Muscle of arm (tissue), 12 donors: ENCODE measurements around the gene NPHP1. TPM values are rescaled to one million over a fixed set of nuclear protein-coding genes. Genes with fewer than 3 reads are reported as not detected.
"Not testable (repeated sequence)": the region's sequence is repeated elsewhere in the genome, so short reads cannot be mapped to it uniquely, and the experiment has no call there.

Source experiments
- DNase-seq: peaks from one replicate; pipeline ENCODE4 v3.0.0-alpha.2; 2013
- polyA plus RNA-seq, 12 donors: library from polyadenylated mRNA; unstranded; fragments of 120-200 nt; gene quantifications; one replicate each; pipeline ENCODE4 v1.2.1, GENCODE V29; 2013; ENCODE audit not compliant: insufficient read length in 12 of 12

Gene NPHP1
- polyA plus RNA-seq, 12 donors = 3.8 to 18.0 (median 7.1) TPM; not detected in 1

DNA sequence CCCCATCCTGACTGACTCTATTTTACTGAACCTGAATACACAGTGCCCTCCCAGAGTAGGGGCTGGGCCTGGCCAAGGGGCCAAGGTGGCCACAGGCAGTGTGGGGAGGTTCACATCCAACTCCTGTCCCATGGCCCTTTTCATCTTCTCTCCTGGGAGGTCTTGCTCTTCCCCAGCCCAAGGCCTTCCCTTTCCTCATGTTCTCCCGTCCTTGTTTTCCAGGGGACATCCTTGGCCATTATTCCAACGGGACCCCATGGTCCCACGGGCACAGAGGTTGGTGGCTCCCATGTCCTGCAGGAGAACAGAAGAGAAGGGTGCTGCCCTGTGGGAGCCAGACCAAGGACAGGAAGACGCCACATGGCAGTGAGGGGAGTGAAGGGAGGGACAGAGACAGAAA, 99.6 kb downstream of the NPHP1 start:
- no peak for DNase-seq

DNA sequence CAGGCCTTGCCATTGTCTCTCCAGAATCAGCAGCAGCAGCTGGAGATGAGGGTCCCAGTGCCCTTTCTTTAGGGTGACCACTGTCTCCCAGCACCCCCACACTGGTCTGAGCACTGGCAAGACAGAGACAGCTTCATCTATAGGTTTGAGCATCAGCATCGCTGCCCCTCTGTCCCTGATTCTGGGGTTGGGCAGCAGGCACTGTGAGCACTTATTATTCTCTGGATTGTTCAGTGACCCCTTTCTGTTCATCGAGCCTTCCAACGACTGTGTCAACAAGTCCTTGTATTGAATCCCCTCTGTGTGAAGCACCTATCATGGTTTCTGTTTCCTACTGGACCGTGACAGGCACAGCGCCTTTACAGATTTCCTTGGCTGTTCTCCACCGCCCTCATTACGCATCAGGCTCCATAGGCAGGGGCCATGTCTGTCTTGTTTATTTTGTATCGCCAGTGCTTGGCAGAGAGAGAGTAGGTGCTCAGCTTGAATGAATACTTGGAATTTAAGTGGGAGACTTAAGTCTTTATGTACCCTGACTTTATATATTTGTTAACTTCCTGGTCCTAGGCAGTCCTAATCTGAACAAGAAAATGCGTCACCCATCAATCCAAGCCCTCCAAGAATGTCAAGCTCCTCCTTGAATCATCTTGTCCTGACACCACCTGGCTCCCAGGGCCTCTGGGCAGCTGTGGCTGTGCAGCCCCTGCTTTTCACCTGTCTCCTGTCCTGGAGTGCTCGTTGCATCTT, 100.6 kb downstream of the NPHP1 start:
- no peak for DNase-seq

DNA sequence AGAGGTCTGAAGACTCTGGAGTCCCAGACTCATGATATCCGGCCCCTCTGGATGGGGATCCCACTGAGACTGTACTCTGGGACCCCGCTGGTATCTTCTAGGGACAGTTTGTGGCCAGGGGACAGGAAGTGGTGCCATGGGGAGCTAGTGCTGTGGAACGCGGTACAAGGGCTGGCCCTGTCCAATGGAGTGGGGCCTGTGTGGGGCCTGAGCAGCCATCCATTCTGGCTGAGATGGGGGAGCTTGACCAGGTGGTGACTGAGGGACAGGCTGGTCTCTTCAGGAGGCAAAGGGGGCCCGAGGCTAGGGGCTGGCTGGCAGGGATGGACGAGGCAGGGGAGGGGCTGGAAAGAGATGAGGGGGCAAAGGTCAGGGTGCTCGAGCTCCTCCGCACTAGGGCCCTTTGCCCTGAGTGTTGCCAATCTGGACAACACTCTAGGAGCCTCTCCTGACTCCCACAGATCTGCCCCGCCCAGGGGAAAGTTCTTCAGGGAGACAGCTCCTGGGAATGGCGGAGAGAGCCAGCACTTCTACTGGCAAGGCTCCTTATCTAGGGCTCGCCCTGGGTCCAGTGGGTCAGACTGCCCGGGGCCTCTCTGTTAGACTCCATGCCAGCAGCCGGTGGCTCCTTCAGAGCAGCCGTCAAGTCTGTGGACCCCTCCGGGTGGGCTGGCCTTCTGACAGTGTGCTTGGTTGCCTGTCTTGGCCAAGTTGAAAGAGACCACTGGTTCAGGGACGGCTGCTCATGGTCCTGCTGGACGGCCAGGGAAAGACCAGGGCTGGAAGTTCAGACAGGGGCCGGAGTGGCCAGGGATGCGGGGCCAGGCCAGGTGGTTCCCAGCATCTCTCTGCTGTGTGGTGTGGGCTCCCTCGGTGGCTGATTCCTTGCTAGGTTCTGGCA, 101.5 kb downstream of the NPHP1 start:
- DNase-seq = no peak

DNA sequence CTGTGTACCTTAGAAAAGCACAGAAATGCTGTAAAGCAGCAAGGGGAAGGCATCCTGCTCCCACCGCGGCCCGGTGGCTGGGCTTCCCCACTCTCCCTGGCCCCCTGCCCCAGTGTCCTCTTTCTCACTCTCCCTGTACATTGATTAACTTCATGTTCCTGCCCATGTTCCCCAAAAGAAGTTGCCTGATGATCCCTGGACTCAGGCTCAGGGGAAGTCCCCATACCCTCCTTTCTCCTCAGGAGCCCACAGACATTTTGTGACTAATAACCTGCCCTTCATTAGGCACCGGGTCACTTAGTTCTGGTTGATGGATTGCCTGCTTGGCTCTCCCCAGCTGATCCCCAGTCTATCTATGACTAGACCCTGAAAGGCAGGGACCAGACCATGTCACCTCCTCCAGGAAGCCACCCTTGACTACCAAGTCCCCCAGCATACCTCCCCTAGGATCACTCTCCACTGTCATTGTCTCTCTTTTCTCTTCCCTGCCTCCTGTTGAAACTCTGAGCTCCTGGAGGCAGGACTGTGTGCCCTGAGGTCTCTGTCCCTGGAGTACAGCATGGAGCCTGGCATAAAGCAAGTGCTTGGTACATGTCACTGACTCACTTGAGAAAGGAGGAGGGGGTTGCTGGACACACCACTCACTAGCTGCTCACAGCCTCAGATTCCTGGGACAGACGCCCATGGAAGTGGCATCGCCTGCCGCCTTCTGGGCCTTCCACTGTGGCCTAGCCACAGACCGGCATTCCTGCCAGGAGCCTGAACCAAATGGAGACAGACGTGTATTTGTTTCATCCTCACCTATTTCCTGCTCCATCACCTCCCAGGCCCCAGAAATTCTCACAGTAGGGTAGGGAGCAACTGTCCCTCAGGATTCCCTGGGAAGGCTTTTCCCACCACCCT, 102.7 kb downstream of the NPHP1 start:
- DNase-seq = no peak

DNA sequence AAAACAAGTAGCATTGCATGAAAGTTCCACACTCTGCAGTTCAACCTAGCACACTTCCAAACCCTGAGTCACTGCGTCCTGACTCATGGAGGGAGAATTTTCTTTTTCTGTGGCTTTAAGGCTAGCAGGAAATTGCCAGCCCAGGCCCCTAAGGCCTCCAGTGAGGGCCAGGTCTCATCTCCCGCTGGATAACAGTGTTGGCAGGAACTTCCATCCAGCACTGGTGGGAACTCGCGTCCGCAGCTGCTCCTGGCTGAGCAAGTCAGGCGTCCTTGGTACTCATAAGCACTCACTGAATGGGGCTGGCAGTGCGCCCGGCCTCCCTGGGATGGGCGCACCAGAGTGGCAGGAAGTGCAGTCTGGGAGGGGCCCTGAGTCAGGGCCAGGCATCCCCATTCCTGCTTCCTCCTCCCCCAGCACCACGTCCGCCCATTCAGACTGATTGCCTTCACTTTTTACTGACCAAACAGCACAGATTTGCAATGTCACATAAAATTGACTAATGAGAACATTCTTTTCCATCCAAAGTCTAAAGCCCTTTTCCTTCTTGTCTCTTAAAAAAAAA, 103.5 kb downstream of the NPHP1 start:
- peak; percentile 86 for DNase-seq

DNA sequence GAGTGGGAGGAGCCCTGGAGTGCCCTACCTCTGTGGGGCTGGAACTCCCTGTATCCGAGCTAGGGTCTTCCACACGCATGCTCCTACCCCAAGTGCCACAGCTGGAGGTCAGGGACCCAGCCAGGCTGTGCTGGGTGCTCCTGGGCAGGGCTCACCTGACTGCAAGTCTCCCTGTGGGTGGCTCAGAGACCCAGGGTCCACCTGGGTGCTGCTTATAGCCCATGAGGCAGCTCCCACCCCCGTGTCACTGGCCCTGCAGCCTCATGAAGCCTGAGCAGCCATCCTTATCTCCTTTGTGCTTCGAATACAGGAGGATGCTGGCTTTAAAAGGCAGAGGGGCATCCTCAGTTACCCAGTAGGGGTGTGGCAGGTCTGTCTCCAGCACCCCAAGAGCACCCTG, 103.9 kb downstream of the NPHP1 start:
- not testable (repeated sequence) for DNase-seq

DNA sequence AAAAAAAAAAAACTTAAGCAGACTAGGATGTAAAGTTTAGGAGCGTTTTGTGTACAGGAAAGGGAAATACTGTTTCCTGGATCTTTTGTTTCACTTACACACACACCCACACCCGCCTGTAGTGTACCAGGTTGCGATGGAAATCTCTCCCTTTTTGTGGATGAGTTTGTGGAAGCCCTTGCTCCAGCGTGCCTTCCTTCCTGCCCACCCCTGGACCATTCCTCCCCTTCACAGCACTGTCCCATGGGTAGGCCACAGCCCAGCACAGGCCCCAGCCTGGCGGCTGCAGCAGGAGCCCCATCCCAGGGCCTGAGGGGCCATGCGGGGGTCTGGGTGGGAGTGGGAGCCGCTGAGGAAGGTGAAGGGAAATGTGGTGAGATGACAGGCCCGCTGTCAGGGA, 104.3 kb downstream of the NPHP1 start:
- DNase-seq = no peak

DNA sequence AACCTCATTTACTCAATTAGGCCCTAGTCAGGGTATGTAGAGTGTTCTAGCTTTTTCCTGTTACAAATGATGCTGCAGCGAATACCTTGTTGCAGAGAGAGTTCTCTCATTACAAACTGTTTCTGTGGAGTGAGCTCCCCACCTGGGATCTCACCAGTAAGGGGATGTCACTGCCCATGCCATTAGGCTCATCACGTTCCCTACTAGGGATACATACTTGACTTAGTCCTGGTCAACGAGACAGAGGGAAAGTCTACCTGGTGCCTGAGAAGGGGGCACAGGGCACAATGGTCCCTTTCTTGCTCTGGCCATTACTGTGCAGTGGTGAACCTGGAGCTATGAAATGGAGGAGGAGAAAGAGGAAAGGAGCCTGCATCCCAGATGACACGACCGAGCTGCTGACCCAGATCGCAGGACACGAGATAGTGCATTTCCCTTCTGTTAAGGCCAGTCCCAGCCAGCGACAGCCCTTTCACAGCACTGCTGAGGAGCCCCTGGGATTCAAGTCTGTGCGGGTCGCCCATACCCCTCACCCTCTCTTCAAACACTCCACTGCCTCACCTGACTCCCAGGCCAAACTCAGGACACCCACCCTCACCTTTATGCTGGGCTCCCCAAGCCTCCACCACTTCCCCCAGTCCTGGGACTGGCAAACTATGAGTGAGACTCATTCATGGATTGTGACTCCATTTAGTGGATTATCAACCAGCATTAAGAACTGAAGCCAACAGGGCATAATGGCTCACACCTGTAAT, 105.2 kb downstream of the NPHP1 start:
- no peak for DNase-seq

DNA sequence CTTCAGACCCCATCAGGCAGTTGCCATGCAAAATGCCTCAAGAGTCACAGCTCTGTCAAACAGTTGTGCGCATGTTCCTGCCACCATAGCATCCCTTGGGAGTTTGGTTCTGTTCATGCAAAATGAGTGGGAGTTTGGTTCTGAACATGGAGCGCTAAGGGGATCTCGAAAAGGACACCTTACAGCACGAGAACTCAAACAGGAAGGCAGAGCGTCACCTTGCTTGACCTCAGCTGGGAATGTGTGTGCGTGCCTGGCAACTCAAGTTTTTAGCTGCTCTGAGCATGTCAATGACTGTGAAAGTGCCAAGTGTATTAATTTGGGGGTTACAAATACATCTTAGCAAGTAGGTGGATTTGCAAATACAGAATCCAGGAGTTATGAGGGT, 105.8 kb downstream of the NPHP1 start:
- DNase-seq = no peak

DNA sequence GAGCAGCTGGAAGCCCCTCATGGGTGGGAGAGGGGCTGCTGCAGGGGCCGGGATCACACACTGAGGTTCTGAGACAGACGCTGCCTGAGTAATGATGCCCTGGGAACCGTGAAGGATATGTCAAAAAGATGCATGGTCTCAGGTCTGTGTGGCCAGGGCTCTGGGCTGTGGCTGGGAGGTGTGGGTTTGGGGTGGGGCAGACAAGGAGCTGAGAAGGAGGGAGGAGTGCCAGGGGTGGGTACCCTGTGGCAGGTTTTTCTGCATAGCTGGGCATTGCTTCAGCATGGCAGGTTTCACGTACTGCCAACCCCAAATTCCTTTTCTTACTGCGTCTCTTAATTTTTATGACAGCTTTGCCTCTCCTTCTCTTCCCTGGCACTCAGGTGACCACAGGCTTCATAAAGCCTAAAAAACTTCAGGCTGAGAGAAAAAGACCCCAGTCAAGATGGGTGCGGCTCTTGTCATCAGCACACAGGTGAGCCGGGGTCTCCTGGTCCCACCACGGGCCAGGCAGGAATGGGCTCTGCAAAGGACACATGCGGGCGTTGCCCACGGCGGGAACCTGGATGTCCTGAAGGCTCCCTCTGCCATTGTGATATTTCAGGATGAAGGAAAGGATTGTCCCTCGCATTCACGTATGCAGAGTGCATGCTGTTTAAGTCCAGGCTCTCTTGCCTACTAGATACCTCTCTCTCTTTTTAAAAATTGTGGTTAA, 107.2 kb downstream of the NPHP1 start:
- no peak for DNase-seq

DNA sequence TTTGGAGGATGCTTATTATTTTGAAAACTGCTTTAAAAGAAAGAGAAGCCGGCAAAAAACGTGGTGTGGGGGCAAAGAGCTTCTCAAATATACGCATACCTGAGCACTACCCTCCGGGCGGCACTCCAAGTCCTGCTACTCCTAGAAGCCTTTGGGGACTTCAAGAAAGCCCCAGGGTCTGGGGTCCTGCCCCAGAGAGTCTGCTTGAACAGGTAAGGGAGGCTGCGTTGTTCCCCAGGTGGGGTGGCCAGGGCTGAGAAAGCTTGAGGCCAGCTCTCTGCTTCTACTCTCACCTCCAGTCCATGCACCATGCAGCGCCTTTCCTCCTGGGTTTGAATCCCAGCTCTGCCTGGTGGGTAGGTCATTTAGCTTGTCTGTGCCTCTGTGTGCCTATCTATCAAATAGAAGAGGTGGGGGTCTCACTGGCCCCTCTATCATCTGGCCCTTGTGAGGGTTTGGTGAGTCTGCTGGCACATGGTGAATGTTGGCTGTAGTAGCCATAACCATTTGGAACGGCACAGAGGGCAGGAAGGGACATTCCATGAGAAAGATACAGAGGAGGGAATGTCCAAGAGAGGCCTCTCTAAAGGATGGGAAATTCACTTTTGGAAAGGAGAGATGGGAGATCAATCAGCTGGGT, 108.7 kb downstream of the NPHP1 start:
- no peak for DNase-seq

DNA sequence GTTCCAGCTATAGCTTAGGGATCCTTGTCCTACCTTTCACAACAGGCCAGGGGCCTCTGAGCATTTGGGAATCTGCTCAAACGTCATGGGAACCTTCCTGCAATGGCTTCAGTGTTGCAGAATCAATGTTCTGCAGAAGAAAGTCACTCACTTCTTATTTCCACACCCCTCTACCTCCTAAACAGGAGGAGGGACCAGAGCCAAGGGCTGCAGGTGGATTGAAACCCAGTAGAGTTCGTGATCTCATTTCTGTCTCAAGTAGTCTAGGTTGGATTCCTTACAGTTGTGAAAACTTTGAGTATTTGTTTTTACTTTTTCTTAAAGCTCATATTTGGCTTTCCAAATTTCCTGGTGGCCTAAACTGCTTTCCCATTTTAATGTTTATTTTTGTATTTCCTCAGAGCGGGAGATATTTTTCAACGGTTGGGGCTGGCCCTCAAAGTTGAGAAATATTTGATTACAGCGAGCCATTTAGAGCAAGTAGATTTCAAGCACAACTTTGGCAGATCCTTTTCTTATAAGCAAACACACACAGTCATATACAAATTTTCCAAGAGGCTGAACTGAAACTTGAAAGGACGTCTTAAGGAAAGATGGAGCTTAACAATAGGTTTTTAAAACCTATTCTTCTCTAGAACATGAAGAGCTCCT, 109.8 kb downstream of the NPHP1 start:
- not testable (repeated sequence) for DNase-seq

DNA sequence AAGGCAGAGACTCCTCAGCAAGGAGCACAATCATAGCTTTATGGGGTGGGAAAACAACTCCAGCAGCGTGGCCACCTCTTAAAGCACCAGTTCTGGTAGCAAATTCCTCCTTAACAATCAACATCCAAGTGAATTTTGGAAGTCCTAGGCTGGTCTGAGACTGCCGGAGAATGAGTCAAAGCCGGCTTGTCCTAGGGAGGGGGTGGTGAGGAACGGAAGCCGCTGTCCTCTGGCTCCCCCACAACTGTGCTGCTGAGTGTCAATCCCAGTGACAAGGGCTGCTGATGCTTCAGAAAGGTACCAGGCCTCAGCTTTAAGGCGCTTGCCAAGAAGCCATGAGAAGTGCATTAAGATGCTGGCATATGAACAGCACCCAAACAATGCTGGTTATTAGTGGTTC, 110.9 kb downstream of the NPHP1 start:
- DNase-seq = not testable (repeated sequence)

DNA sequence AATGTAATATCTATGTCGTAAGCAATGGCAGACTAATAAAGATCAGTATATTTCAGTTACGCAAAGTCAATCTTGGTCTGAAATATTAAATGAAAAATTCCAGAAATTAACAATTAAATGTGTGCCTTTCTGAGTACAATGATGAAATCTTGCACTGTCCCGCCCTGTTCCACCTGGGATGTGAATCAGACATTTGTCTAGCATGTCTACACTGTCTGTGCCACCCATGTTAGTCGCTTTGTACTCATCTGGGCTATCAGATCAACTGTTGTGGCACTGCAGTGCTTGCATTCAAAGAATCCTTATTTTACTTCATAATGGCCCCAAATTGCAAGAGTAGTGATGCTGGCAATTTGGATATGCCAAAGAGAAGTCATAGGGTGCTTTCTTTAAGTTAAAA, 114.6 kb downstream of the NPHP1 start:
- DNase-seq = not testable (repeated sequence)

DNA sequence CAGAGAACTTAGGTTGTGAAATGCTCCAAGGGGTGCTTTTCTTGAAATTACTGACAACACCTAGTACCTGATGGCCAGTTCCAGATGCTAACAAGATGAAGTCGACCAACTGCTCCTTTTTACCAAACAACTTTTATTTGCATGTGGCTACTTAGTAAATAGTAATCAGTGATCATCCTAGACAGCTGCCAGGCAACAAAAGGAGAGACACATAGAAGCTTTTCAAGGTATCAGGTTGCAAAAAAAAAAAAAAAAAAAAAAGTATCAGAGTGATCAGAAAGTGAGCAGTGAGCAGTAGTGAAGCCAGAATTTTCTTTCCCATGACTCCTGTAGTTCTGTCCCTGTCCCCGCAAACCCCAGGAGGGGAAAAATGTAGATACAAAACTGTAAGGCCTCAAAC, 121.1 kb downstream of the NPHP1 start:
- DNase-seq = not testable (repeated sequence)

DNA sequence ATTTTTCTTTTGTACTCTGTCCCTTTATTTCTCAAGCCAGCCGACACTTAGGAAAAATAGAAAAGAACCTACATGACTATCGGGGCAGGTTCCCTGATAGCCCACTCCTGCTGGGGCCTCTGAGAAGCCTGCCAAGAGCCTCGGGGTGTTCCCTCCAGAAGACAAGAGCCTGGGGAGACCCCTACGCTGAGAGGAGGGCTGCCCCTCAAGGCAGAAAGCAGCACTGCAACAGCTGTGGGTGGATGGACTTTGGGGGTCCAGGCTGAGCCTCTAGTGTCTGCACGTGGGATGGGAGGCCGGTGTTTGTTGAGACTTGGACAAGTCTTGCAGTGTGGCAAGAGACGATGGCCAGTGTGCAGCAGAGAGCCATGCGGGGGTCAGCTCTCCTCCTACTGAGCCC, 121.7 kb downstream of the NPHP1 start:
- DNase-seq = not testable (repeated sequence)

DNA sequence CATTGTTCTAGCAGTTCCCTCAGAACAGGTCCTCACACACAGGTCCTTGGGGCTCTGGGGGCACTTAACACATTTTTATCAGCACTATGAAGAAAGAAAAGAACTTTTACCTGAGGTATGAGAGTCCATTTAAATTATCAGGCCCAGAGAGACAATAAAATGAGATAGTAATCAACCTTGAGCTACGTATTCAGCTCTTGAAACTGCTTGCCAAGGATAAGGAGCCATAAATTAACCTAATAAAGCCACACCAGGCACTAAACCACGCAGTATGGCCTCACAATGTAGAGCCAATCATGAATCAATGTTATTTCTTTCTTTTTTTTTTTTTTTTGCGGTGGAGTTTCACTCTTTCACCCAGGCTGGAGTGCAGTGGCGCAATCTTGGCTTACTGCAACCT, 126.7 kb downstream of the NPHP1 start:
- DNase-seq = not testable (repeated sequence)

DNA sequence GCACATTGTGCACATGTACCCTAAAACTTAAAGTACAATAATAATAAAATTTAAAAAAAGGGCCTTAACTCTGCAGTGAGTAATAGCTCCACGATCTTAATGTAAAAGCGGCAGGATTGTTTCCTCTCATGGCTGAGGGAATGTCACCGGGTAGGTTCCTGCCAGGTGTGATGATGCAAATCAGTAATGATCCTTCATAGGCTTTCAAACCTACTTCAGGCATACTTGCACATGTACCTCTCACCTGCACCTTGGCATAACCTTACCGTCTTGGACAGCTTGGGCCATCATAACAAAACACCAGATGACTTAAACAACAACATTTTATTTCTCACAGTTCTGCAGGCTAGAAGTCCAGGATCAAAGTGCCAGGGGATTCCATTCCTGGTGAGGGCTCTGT, 128.9 kb downstream of the NPHP1 start:
- DNase-seq = not testable (repeated sequence)
